Body of pancreas (tissue), 4 donors: ENCODE measurements around the gene TMEM178B.

Experiments used
- CTCF ChIP-seq, 7 experiments: fragments of 450-650 bp in 4 of 7; fragments of 200-600 bp in 3 of 7; sonication (generic) in 3 of 7; IDR thresholded peaks; one replicate each; pipeline ENCODE4 v1.5.1; 2016 to 2019; ENCODE audit warnings: antibody characterized with exemption in 7 of 7
- POLR2A ChIP-seq, 3 donors: fragments of 450-650 bp; IDR thresholded peaks; one replicate each; pipeline ENCODE4 v1.6.1; 2016; ENCODE audit warnings: antibody characterized with exemption in 3 of 3, mild to moderate bottlenecking in 2 of 3

- TF ChIP-seq CTCF (IDR thresholded peaks at IDR 0.05) (no peak), POLR2A (IDR thresholded peaks at IDR 0.05) (no peak)
Observed at GRCh38 chr7:141227454-141227853, 153.6 kb downstream of the TMEM178B start.
